HepG2 (cell line): ENCODE results near the gene TMSB15B. TPM values are rescaled to one million over a fixed set of nuclear protein-coding genes. Genes with fewer than 3 reads are reported as not detected.
A peak's percentile ranks its signal among the peaks of the same experiment; 100 is the strongest.

Experiments used
- GABPB1 ChIP-seq: IDR thresholded peaks from 2 replicates; pipeline ENCODE4 v1.6.1; 2016; ENCODE audit warnings: mild to moderate bottlenecking, missing genetic modification reagents, moderate library complexity, missing compliant biosample characterization
- HNRNPLL ChIP-seq: fragments of 200-400 bp; formaldehyde crosslinking; IDR thresholded peaks from 2 replicates; pipeline ENCODE4 v1.6.1; 2017; ENCODE audit warnings: mild to moderate bottlenecking, low read depth, low read length; ENCODE audit not compliant: poor library complexity, severe bottlenecking
- HOXA9 ChIP-seq: sonication (generic); formaldehyde crosslinking; IDR thresholded peaks from 2 replicates; pipeline ENCODE4 v1.8.1; 2022; ENCODE audit warnings: missing genetic modification reagents, mild to moderate bottlenecking, moderate library complexity, borderline replicate concordance
- MAF1 ChIP-seq: sonication (generic); formaldehyde crosslinking; IDR thresholded peaks from 2 replicates; pipeline ENCODE4 v1.5.0; 2020; ENCODE audit warnings: missing genetic modification reagents, borderline replicate concordance
- POGZ ChIP-seq: sonication (generic); formaldehyde crosslinking; IDR thresholded peaks from 2 replicates; pipeline ENCODE4 v1.4.0; 2020; ENCODE audit warnings: mild to moderate bottlenecking, missing genetic modification reagents
- RFXAP ChIP-seq: sonication (generic); formaldehyde crosslinking; IDR thresholded peaks from 2 replicates; pipeline ENCODE4 v1.4.0; 2020; ENCODE audit warnings: missing genetic modification reagents, borderline replicate concordance
- ZFP41 ChIP-seq: sonication (generic); formaldehyde crosslinking; IDR thresholded peaks from 2 replicates; pipeline ENCODE4 v1.4.0; 2020; ENCODE audit warnings: mild to moderate bottlenecking, missing genetic modification reagents, borderline replicate concordance
- ZNF160 ChIP-seq: sonication (generic); formaldehyde crosslinking; IDR thresholded peaks from 2 replicates; pipeline ENCODE4 v1.8.0; 2022; ENCODE audit warnings: mild to moderate bottlenecking, inconsistent platforms, missing genetic modification reagents
- ZNF460 ChIP-seq: sonication (generic); formaldehyde crosslinking; IDR thresholded peaks from 2 replicates; pipeline ENCODE4 v1.5.1; 2020; ENCODE audit warnings: missing genetic modification reagents, mild to moderate bottlenecking, borderline replicate concordance
- ZNF564 ChIP-seq: sonication (generic); formaldehyde crosslinking; IDR thresholded peaks from 2 replicates; pipeline ENCODE4 v1.8.1; 2023; ENCODE audit warnings: mild to moderate bottlenecking, missing genetic modification reagents
- polyA plus RNA-seq, 8 experiments: library from polyadenylated mRNA; depleted of rRNA in 3 of 8; stranded (reverse) in 7 of 8; unstranded in 1 of 8; fragments of >200 nt; fragmentation: Illumina TruSeq in 4 of 8; extraction: Trizol in 4 of 8; gene quantifications; 2 replicates each; pipeline versions ENCODE4 v1.2.1 to v1.2.3, GENCODE V29; 2011 to 2016; ENCODE audit warnings: low read depth in 4 of 8, missing spikeins in 1 of 8, mixed read lengths in 1 of 8; ENCODE audit not compliant: insufficient read depth in 1 of 8
- total RNA-seq, 5 experiments: library from RNA; depleted of rRNA; stranded (reverse); fragments of >200 nt; fragmentation: Illumina TruSeq; extraction: Trizol; gene quantifications; 2 replicates each; pipeline ENCODE4 v1.2.3, GENCODE V29; 2016; ENCODE audit warnings: low read depth in 1 of 5
- TF ChIP-seq, protein P1 (sequence below): sonication (generic); formaldehyde crosslinking; IDR thresholded peaks from 2 replicates; pipeline ENCODE4 v1.5.1; 2020; ENCODE audit warnings: mild to moderate bottlenecking, missing genetic modification reagents, moderate library complexity
- TF ChIP-seq, protein P2 (sequence below): sonication (generic); formaldehyde crosslinking; IDR thresholded peaks from 2 replicates; pipeline ENCODE4 v1.4.0; 2020; ENCODE audit warnings: missing genetic modification reagents, borderline replicate concordance

TMSB15B gene
- total and polyA plus RNA-seq, 2 of the 13 experiments (the other 11 are each of a cell fraction or from before 2014, with no cell fraction given) = not detected

DNA sequence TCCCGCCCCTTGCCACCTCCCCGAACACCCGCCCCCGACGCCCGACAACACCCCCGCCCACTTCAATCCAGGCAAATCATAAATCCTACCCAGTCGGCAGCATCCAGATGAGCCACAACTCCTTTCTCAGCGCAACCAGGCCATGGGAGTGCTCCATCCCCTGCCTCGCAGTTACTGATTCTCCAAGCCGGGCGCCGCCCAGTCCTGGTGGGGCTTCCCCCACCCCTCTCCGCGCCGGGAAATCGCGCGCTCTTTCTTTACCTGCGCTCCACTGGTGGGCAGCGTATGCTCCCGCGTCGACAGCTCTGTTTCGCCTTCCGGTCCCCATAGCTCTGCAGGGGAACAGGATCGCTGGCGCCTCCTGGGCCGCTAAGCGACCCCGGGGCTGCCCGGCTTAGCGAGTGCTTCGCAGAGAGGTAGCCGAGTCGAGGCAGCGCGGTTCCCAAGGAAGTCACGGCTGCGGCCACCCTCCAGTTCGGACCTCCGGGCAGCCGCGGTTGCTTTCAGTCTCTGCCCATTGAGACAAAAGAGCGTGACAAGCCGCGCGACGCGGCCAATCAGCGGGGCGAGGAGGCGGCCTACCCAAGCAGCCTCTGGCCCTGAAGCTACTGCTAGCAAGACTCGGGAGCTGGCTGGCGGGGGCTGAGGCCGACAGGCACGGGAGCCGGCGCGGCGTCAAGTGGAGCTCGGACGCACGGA is 43.7 kb upstream of the TMSB15B start (continued):
- TF ChIP-seq, protein P1, sequence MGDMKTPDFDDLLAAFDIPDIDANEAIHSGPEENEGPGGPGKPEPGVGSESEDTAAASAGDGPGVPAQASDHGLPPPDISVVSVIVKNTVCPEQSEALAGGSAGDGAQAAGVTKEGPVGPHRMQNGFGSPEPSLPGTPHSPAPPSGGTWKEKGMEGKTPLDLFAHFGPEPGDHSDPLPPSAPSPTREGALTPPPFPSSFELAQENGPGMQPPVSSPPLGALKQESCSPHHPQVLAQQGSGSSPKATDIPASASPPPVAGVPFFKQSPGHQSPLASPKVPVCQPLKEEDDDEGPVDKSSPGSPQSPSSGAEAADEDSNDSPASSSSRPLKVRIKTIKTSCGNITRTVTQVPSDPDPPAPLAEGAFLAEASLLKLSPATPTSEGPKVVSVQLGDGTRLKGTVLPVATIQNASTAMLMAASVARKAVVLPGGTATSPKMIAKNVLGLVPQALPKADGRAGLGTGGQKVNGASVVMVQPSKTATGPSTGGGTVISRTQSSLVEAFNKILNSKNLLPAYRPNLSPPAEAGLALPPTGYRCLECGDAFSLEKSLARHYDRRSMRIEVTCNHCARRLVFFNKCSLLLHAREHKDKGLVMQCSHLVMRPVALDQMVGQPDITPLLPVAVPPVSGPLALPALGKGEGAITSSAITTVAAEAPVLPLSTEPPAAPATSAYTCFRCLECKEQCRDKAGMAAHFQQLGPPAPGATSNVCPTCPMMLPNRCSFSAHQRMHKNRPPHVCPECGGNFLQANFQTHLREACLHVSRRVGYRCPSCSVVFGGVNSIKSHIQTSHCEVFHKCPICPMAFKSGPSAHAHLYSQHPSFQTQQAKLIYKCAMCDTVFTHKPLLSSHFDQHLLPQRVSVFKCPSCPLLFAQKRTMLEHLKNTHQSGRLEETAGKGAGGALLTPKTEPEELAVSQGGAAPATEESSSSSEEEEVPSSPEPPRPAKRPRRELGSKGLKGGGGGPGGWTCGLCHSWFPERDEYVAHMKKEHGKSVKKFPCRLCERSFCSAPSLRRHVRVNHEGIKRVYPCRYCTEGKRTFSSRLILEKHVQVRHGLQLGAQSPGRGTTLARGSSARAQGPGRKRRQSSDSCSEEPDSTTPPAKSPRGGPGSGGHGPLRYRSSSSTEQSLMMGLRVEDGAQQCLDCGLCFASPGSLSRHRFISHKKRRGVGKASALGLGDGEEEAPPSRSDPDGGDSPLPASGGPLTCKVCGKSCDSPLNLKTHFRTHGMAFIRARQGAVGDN (CRISPR knock-in tag) = peak; percentile 55
- TF ChIP-seq HNRNPLL = no peak
- TF ChIP-seq RFXAP (CRISPR knock-in tag) = no peak
- TF ChIP-seq POGZ (CRISPR knock-in tag) = no peak
- TF ChIP-seq ZNF460 (CRISPR knock-in tag) = no peak
- TF ChIP-seq GABPB1 (CRISPR knock-in tag) = peak; percentile 42; the same call in 1 of the 2 replicates
- TF ChIP-seq MAF1 (CRISPR knock-in tag) = no peak
- no peak for TF ChIP-seq ZNF160 (CRISPR knock-in tag)
- TF ChIP-seq ZFP41 = no peak
- no peak for TF ChIP-seq ZNF564 (CRISPR knock-in tag)
- no peak for TF ChIP-seq HOXA9 (CRISPR knock-in tag)
- TF ChIP-seq, protein P2, sequence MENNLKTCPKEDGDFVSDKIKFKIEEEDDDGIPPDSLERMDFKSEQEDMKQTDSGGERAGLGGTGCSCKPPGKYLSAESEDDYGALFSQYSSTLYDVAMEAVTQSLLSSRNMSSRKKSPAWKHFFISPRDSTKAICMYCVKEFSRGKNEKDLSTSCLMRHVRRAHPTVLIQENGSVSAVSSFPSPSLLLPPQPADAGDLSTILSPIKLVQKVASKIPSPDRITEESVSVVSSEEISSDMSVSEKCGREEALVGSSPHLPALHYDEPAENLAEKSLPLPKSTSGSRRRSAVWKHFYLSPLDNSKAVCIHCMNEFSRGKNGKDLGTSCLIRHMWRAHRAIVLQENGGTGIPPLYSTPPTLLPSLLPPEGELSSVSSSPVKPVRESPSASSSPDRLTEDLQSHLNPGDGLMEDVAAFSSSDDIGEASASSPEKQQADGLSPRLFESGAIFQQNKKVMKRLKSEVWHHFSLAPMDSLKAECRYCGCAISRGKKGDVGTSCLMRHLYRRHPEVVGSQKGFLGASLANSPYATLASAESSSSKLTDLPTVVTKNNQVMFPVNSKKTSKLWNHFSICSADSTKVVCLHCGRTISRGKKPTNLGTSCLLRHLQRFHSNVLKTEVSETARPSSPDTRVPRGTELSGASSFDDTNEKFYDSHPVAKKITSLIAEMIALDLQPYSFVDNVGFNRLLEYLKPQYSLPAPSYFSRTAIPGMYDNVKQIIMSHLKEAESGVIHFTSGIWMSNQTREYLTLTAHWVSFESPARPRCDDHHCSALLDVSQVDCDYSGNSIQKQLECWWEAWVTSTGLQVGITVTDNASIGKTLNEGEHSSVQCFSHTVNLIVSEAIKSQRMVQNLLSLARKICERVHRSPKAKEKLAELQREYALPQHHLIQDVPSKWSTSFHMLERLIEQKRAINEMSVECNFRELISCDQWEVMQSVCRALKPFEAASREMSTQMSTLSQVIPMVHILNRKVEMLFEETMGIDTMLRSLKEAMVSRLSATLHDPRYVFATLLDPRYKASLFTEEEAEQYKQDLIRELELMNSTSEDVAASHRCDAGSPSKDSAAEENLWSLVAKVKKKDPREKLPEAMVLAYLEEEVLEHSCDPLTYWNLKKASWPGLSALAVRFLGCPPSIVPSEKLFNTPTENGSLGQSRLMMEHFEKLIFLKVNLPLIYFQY (CRISPR knock-in tag) = no peak
